GM21737 (cell line): ENCODE data around the gene EIF6.
"Not testable (repeated sequence)": the region's sequence is repeated elsewhere in the genome, so short reads cannot be mapped to it uniquely, and the experiment has no call there.

Experiments
- ATAC-seq: cut with Tn5 transposase; IDR thresholded peaks from one replicate; pipeline ENCODE4 v1.9.1; 2021; ENCODE audit warnings: mild to moderate bottlenecking, moderate library complexity; ENCODE audit not compliant: unreplicated experiment

EIF6 gene

DNA sequence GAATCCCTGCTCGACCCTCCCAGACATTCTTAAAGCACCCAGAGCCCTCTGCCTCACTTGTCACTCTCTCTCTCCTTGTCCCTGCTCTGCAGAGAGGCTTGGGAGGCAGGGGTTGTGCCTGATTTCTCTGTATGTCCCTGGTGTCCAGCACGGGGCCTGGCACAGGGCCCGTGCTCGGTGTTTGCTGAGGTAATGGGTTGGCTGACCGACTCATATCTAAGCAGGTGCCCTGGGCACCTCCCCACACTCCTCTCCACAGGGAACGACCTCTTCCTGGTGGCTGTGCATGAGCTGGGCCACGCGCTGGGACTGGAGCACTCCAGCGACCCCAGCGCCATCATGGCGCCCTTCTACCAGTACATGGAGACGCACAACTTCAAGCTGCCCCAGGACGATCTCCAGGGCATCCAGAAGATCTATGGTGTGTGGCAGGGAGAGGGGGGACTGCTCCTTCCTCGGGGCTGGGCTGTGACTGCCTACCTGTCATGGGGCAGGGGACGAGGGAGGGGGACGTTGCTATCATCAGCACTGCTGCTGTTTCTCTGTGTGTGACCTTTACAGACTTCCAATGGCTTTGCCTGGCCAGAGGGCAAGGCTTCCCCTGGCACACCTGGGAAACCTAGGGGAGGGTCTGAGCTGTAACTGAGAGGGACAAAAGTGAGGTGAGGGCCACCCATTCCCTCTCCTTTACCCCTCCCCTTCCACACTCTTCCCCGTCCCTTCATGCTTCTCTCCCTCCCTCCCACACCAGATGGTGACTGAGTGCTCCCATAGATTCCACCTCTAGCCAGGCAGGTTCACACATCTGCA lies 20.8 kb downstream of the EIF6 start:
- ATAC-seq, result no peak

DNA sequence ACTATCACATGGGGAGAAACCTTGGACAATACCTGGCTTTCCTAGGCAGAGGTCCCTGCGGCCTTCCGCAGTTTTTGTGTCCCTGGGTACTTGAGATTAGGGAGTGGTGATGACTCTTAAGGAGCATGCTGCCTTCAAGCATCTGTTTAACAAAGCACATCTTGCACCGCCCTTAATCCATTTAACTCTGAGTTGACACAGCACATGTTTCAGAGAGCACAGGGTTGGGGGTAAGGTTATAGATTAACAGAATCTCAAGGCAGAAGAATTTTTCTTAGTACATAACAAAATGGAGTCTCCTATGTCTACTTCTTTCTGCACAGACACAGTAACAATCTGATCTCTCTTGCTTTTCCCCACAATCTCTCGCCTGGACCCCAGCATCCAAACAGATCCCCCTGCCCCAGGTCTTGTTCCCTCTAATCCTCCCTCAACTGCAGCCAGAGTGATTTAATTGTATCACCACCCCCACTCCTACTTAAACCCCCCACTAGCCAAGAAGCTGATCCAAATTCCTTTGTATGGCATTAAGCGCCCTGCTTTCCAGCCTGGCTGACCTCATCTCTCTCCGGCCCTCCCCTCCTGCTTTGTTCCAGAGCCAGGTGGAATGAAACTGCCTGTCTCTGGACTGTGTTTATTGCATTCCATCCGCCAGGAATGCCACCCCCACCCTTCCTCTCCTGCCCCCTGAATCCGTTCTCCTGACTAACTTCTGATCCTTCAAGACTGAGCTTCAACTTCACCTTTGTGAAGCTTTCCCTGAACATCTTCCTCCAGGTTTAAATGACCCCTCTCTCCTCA lies 21.6 kb downstream of the EIF6 start:
- ATAC-seq, result not testable (repeated sequence)

DNA sequence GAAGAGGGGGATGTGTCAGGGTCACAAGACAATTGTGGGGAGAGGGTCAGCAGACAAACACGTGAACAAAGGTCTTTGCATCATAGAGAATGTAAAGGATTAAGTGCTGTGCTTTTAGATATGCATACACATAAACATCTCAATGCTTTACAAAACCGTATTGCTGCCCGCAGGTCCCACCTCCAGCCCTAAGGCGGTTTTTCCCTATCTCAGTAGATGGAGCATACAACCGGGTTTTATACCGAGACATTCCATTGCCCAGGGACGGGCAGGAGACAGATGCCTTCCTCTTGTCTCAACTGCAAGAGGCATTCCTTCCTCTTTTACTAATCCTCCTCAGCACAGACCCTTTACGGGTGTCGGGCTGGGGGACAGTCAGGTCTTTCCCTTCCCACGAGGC lies 22.3 kb downstream of the EIF6 start:
- not testable (repeated sequence) for ATAC-seq

DNA sequence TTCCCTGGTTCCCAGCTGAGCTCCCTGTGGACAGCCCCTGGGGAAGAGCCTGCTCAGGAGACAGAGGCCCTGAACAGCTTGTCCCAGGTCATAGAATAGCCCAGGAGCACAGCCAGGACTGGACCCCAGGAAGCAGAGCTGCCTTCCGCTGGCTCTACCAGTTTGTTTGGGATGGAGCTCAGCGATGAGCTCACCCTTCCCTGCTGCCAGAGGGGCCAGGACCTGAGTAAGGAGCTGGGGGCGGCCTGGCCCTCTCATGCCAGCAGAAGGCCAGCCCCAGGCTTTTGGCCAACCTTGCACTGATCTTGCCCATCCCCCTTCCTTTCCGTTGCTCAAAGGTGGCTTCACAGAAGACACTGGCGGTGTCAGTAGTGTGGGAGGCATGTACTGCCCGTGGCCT lies 24.1 kb downstream of the EIF6 start:
- ATAC-seq, result no peak

DNA sequence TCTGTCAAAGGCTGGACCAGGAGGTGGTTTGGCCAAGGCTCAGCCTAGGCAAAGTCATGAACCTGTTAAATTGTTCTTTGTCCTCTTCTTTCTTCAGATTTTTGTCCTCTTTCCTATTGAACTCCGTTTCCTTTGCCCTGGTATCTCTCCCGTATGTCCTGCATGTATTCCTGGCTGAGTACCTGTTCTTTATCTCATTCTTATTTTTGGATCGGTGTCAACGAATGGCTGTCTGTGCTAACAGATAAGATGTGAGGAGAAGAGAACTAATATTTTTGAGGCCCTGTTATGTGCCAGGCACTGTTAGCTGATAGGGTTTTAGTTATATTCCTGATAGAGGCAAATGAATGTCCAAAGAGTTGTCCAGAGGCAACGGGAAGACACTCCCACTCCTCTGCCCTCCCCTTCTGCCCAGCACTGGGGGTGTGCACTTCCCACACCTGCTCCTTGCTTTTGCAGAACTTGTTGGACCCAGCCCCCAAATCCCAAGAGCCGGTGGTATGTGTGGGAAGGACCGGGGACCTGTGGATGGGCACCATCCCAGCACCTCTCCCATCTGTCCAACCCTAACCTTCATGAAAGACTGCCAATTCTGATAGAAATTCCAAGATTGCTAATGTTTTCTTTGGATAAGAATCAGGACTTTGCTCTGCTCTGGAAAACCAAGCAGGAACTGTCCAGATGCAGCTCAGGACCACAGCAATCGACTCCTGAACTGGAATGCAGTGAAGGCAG lies 27.2 kb downstream of the EIF6 start:
- no peak for ATAC-seq

DNA sequence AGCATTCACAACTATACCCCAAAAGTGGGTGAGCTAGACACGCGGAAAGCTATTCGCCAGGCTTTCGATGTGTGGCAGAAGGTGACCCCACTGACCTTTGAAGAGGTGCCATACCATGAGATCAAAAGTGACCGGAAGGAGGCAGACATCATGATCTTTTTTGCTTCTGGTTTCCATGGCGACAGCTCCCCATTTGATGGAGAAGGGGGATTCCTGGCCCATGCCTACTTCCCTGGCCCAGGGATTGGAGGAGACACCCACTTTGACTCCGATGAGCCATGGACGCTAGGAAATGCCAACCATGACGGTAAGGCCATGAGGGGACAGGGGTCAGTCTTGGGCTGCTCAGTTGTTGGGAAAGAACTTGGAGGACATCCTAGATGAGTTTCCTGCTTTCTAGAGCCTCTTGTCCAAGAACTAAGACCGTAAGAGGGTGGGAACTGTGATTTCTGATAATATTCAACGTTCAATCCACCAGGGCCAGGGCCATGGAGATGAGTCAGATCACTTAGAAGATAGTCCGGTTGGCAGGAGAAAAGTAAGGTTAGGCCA lies 30.0 kb downstream of the EIF6 start:
- no peak for ATAC-seq

DNA sequence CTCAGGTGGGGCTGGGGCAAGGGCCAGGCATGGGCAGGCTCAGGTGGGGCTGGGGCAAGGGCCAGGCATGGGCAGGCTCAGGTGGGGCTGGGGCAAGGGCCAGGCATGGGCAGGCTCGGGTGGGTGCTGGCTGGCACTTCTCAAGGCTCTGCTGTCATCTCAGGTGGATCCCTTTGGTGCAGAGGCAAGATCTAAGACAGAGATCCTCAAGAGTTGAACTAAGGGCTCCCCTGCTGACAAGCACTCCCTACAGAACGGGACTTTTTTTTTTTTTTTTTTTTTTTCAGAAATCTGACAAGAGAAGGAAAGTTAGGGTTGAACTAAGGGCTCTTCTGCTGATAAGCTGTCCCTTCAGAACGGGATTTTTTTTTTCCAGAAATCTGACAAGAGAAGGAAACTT lies 31.6 kb downstream of the EIF6 start:
- no peak for ATAC-seq

DNA sequence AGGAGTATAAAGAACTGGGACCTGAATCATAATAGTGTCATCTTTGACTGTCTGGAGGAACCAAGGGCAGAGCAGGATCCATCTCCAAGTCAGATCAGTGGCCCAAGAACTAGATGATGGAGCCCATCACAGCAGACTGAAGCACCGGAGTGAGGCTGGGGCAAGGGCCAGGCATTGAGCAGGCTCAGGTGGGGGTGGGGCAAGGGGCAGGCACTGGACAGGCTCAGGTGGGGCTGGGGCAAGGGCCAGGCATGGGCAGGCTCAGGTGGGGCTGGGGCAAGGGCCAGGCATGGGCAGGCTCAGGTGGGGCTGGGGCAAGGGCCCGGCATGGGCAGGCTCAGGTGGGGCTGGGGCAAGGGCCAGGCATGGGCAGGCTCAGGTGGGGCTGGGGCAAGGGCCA lies 32.0 kb downstream of the EIF6 start:
- not testable (repeated sequence) for ATAC-seq

DNA sequence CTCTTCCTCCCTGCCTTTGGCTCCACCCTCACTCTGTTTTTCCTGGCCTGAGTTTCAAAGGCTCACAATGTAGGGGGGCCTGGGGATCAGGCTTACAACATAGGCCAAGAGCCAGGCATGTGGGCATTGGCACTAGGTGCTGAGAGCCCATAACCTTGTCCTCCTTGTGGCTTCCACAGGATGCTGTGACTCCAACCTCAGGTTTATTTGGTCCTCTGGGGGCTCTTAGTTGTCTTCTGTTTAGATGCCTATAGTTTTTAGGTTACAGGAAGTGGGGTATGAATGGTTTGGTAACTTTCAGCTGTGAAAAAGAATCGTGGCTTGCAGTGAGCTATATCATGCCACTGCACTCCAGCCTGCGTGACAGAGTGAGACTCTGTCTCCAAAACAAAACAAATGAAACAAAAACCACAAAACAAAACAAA lies 32.5 kb downstream of the EIF6 start:
- peak; percentile 64 for ATAC-seq

DNA sequence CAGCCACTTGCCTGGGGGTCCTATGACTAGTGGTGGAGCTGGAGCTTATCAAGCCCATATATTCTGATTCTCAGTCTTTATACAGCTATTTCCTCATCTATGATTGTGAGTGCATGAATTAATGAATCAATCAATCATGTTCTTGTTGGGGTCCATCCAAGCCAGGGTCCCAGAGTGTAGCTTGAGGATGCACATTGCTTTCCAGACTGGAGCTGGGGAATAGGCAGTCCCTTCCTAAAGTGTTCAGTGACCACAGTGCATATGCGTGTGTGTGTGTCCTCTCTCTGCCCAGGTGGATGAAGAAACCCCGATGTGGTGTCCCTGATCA lies 33.0 kb downstream of the EIF6 start:
- no peak for ATAC-seq

DNA sequence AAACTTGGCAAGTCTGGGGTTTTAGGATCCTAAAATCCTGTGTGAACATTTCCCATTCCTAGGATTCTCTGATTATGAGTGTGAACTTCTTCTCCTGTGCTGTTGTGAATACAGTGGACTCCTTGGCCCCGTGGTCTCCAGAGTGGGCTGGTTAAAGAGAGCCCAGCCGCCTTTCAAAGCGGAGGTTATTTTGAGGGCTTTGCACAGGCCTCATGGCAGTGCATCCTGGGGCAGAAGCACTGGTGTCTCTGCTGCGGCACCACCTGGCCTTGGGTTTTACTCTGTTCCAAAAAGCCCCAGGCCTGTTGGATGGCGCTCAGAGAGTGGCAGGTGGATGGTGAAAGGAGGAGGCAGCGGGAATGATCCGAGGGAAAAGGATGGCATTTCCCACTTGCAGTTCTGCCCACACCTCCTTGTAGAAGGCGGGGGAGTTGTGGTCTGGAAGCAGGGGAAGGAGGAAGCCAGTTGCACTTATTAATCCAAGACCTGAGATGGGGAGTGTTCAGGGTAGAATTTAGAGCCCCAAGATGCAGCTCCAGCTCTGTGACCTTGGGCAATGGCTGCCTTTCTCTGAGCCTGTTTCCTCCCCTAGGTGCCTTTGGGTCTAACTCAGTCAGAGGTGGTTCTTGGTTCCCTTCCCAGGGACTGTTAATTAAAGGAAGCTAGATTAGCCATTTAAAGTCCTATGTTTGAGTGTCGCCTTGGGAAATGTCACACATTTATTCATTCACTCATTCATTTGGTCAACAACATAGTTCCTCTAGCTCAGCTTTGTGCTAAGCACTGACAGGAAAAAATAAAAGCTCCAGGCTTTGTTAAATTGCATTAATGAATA lies 35.7 kb downstream of the EIF6 start:
- no peak for ATAC-seq

DNA sequence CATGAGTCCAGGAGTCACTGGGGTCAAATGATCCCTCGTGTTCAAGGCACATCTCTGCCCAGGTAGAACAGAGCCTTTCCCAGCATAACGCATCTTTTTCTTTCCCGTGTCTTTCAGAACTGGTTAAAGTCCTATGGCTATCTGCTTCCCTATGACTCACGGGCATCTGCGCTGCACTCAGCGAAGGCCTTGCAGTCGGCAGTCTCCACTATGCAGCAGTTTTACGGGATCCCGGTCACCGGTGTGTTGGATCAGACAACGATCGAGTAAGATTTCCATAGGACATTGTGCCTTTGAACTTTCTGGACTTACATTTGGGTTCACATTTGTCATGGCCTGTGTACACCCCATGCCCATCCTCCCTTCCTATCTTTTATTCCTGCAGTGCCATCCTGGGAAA lies 37.8 kb downstream of the EIF6 start:
- no peak for ATAC-seq

DNA sequence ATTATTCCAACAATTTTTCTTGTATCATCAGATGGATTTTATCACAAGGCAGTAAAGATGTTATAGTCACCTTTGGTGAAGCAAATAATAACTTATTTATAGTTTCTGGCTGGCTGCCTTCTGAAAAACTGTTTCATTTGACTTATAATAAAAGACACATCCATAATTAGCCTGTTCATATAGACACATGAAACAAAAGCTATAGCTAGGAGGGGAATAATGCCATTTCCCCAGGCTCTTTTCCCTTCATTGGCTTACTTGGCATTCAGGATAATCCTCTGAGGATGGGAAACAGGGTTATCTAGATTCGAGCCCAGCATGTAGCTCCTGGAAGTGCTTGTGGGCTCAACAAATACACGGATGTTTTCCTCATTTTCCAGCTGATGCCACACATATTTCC lies 40.6 kb downstream of the EIF6 start:
- no peak for ATAC-seq

DNA sequence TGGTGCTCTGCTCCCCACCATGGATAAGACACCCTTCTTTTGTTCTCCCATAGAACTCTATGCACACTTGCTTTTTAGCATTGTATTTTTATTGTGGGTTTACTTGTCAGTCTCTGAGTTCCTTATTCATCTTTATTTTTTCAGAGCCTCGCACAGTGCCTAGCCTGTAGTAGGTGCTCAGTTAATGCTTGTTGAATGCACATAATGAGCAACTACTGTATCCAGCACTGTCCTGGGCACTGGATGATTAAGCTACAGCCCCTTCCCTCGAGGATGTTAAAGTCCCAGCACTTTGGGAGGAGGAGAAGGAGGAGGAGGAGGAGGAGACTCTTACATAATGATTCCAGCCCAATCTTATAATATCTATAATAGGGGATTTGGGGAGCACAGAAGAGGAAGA lies 41.3 kb downstream of the EIF6 start:
- ATAC-seq, result no peak

DNA sequence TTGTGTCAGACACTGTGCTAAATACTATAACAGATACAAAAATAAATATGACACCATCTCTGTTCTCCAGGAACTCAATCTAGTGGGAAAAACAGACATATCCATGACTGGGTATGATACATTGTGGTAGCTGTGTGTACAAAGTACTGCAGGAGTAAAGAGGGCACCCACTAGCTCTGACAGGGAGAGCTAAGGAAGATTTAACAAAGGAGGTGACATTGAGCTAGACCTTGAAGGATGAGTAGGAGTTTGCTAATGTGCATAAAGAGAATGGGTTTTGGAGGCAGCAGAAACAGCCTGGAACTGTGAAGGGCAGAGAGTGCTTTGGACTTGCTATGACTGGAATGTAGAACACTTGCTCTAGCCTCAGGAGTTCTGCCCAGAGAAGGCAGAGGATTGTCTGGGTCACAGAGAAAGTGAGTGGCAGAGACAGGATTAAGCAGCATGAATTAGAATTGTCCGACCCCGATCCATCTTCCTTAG lies 43.7 kb downstream of the EIF6 start:
- no peak for ATAC-seq

DNA sequence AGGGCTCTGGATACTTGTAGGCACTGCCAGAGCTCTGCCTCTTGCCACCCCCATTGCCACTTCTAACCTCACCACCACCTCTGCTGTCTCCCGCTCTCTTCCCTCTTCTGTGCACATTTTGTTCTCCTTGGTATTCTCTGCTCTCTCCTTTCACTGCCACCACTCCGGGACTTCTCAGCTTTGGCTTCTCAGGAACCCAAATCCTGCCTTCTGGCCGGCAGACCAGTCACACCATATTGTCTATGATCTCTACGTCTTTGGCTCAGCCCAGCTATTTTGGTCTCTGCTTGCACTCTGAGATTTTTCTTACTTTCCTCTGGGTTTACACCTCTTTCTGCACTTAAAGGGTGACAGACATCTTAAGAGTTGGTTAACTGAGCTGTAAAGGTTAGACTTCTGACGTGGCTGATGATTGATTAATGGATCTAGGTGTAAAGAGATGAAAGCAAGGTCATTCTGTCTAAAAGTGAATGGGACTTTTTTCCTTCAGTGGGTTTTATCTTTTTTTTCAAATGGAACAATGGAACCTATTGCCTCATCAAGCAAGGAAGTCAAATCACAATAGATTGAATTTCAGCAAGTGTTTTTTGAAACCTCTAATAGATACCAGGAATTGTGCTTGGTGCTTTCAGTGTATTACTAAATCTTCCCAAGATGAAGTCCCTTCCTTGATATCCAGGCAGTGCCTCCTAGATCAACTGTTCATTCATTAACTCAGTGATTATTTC lies 44.3 kb downstream of the EIF6 start:
- ATAC-seq, result no peak

DNA sequence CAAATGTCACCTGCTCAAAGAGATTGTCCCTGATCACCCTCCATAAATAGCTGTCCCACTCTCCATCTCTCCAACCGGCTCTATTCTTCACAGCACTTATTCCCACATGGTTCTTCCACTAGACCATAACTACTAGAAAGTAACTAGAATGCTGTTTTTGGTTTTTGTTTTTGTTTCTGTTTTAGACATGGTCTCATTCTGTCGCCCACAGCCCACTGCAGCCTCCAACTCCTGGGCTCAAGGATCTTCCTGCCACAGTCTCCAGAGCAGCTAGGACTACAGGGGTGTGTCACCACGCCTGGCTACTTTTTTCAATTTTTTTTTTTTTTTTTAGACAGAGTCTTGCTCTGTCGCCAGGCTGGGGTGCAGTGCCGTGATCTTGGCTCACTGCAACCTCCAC lies 45.8 kb downstream of the EIF6 start:
- no peak for ATAC-seq

DNA sequence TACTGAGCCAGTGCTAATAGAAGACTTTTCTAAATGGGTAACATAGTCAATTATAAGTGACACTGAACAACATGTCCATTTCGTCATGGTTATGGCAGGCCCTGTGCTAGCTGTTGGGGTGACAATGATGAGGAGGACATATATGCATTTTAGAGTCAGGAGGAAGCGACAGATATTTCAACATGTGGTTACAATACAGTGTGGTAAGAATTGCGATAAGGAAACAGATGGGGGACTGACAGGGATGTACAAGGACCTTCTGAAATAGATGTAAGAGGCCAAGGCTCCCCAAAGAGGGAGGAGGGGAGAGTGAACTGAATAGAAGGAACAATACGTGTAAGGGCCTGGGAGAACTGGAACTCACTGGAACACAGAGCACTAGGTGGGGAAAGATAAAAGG lies 46.4 kb downstream of the EIF6 start:
- ATAC-seq, result no peak

DNA sequence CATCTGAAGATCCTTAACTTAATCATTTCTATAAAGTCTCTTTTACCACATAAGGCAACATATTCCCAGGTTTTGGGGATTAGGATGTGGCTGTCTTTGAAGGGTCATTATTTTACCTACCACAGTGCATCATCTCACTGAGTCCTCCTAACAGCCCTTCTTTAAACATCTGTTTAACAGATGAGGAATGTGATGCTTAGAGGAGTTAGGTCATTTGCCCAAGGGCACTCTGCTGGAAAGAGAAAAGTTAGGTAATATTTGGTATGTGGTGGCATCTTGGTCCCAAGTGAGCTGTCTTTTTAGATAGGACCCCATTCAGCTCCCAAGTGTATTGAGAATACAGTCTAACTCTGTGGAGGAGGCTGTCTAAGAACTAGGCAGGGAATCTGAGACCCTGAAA lies 47.1 kb downstream of the EIF6 start:
- no peak for ATAC-seq

DNA sequence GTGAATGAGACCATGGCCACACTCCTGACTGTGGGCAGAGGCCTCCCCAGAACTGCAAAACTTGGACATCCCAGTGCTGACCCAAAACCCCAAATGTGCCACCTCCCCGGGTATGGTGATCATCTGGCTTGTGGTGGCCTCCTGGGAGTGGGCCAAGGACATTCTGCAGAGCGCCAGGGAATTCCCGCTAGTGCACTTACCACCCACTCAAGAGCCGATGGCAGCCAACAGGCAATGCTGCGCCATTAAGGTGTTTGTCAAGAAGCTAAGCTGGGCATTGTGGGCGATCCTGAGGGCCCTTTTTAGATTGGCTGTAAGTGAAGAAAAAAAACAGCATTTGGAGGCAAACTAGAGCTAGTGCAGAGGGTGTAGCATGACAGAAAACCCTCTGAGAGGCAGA lies 48.7 kb downstream of the EIF6 start:
- ATAC-seq, result no peak
